GM12891 (cell line): Measurements from ENCODE around the gene ELMO1.

Experiments
- PAX5 ChIP-seq: IDR thresholded peaks from 2 replicates; pipeline ENCODE4 v1.6.1; 2011; ENCODE audit warnings: low read length, moderate library complexity, mild to moderate bottlenecking; ENCODE audit not compliant: insufficient read depth, severe bottlenecking
- POLR2A ChIP-seq: IDR thresholded peaks from 2 replicates; pipeline ENCODE4 v1.6.1; 2011; ENCODE audit warnings: low read depth, low read length, control low read depth
- POLR2AphosphoS5 ChIP-seq: IDR thresholded peaks from 2 replicates; pipeline ENCODE4 v1.6.1; 2011; ENCODE audit warnings: low read depth, low read length, control low read depth
- SPI1 ChIP-seq: IDR thresholded peaks from 2 replicates; pipeline ENCODE4 v1.6.1; 2011; ENCODE audit warnings: low read depth, low read length, control low read depth
- TAF1 ChIP-seq: IDR thresholded peaks from 2 replicates; pipeline ENCODE4 v1.6.1; 2011; ENCODE audit warnings: low read depth, low read length, control low read depth

DNA sequence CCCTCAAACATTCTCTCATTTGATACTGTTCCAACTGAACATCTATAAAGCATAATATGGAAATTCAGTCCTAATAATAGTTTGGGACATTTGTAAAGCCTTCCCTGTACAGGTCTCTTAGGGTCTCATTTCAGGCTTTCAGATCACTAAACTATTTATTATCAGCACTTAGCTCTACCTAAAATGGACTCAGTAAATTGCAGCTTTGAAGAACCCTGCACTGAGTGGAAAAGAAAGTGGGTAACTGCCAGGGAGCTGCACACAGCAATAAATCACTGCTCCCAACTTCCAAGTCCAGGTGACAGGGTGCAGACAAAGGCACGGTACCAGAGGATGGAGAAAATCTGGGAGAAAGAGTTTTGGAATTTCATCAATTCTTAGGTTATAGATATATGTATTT, 559.5 kb downstream of the ELMO1 start:
- TF ChIP-seq POLR2AphosphoS5 (no peak), TAF1 (no peak), POLR2A (no peak), PAX5 (no peak), SPI1 (no peak)
